Panc1 (cell line): ENCODE measurements around the gene ANO4. TPM values are rescaled to one million over a fixed set of nuclear protein-coding genes. Genes with fewer than 3 reads are reported as not detected.

Experiments
- ATAC-seq: fragments of 200-7000 bp; cut with Tn5 transposase; 2 replicates; pipeline ENCODE4 v1.9.1; 2020; ENCODE audit warnings: mild to moderate bottlenecking, moderate library complexity
- BruUV-seq: library from RNA; stranded (reverse); fragments of 400-500 nt; replicated peaks from 2 replicates; lab custom pipeline; 2021; lab: Mats Ljungman, UMichigan
- CTCF ChIA-PET: fragments of 300-600 bp; sonication (Branson Sonifier 250); formaldehyde crosslinking; loops from one replicate; lab custom pipeline; 2022; ENCODE audit warnings: antibody characterized with exemption; lab: Charles Lee
- POLR2A ChIA-PET: fragments of 300-600 bp; sonication (Branson Sonifier 250); formaldehyde crosslinking; loops from one replicate; lab custom pipeline; 2022; ENCODE audit warnings: antibody characterized with exemption; lab: Charles Lee
- DNase-seq: peaks from one replicate; pipeline ENCODE4 v3.0.0-alpha.2; 2010; ENCODE audit warnings: low read depth, low spot score
- H3K27ac ChIP-seq: 2 replicates; pipeline ENCODE4 v1.5.1; 2011; ENCODE audit warnings: mild to moderate bottlenecking, low read length, inconsistent platforms
- H3K27me3 ChIP-seq: fragments of 200-500 bp; sonication (Bioruptor generic); 2 replicates; pipeline ENCODE4 v1.6.0; 2014; ENCODE audit warnings: low read length, inconsistent platforms; ENCODE audit not compliant: control insufficient read depth, insufficient read depth
- H3K36me3 ChIP-seq: fragments of 200-500 bp; sonication (Bioruptor generic); 2 replicates; pipeline ENCODE4 v1.5.1; 2014; ENCODE audit warnings: inconsistent platforms, mild to moderate bottlenecking, low read length, moderate library complexity; ENCODE audit not compliant: control insufficient read depth, insufficient read depth
- H3K4me1 ChIP-seq: 2 replicates; pipeline ENCODE4 v1.5.1; 2011; ENCODE audit warnings: inconsistent platforms, mild to moderate bottlenecking, low read length, moderate library complexity; ENCODE audit not compliant: control insufficient read depth, insufficient read depth
- H3K4me3 ChIP-seq, 2 experiments: 2 replicates each; pipeline ENCODE4 v1.5.1; 2011 to 2012; ENCODE audit warnings: low read depth in 2 of 2, low read length in 2 of 2, mild to moderate bottlenecking in 2 of 2, inconsistent platforms in 1 of 2, moderate library complexity in 1 of 2
- H3K9me3 ChIP-seq: fragments of 200-500 bp; sonication (Bioruptor generic); 2 replicates; pipeline ENCODE4 v1.5.1; 2014; ENCODE audit warnings: low read depth, mild to moderate bottlenecking, inconsistent platforms, low read length, moderate library complexity; ENCODE audit not compliant: control insufficient read depth, insufficient read depth
- CTCF ChIP-seq: fragments of 450-650 bp; IDR thresholded peaks from 2 replicates; pipeline ENCODE4 v1.5.1; 2017; ENCODE audit warnings: mild to moderate bottlenecking
- POLR2AphosphoS5 ChIP-seq: IDR thresholded peaks from 2 replicates; pipeline ENCODE4 v1.6.1; 2012; ENCODE audit warnings: mild to moderate bottlenecking, low read depth, low read length, moderate library complexity
- REST ChIP-seq, 2 experiments: IDR thresholded peaks; 2 replicates each; pipeline ENCODE4 v1.6.1; 2011 to 2012; ENCODE audit warnings: low read depth in 2 of 2, control low read depth in 1 of 2, low read length in 1 of 2, mild to moderate bottlenecking in 1 of 2, moderate library complexity in 1 of 2; ENCODE audit not compliant: insufficient read depth in 1 of 2
- SIN3A ChIP-seq: IDR thresholded peaks from 2 replicates; pipeline ENCODE4 v1.6.1; 2012; ENCODE audit warnings: low read depth, mild to moderate bottlenecking, low read length, moderate library complexity, borderline replicate concordance; ENCODE audit not compliant: insufficient read depth
- TCF7L2 ChIP-seq: IDR thresholded peaks from 2 replicates; pipeline ENCODE4 v1.6.1; 2011; ENCODE audit warnings: mild to moderate bottlenecking, low read depth, low read length, inconsistent platforms
- in situ Hi-C: cut with HindIII; loops from 2 replicates; pipeline ENCODE4 v1.10.0; 2016; ENCODE audit warnings: low sequenced_read_pairs, low pct_unique_long_range_greater_than_20kb
- intact Hi-C: fragments of 100-400 bp; cut with micrococcal nuclease; formaldehyde crosslinking; loops from one replicate; pipeline ENCODE4 v1.10.0; 2022; ENCODE audit not compliant: unreplicated experiment
- total RNA-seq: library from RNA; stranded (reverse); gene quantifications from one replicate; pipeline ENCODE4 v1.2.1, GENCODE V29; 2021; ENCODE audit not compliant: unreplicated experiment

ANO4 gene
- total RNA-seq, 1 experiment from 2014 or later: not detected

- H3K36me3 ChIP-seq: no peaks in the 10 kb centered on the region
- no peak overlapping the region for H3K4me3 ChIP-seq
- CTCF ChIA-PET: interaction anchor here (0.6 kb wide), 1 partner anchor 202 kb away, joined by 3 read pairs; no protein-coding TSS in a partner anchor
- no peaks in the 10 kb centered on the region for H3K4me1 ChIP-seq
- H3K27me3 ChIP-seq: no peaks in the 10 kb centered on the region
- H3K9me3 ChIP-seq: no peaks in the 10 kb centered on the region
- DNase-seq (no peak), ATAC-seq (no peak)
- in situ Hi-C loops: no loop called here
- POLR2A ChIA-PET: no interaction called here
- H3K27ac ChIP-seq: no peak overlapping the region
- BruUV-seq: no TSS peak
- intact Hi-C loops: no loop called here
- no peak for TF ChIP-seq SIN3A
- no peak for TF ChIP-seq POLR2AphosphoS5
- no peak for TF ChIP-seq CTCF
- no peak for TF ChIP-seq REST (IDR thresholded peaks at IDR 0.05; ENCODE audit: insufficient read depth in 1 of 2, low read depth in 2 of 2, low read length in 1 of 2)
Measured at GRCh38 chr12:101172316-101172715, 377.7 kb downstream of the ANO4 start.

GRCh38 chr12:101173197-101173749 lies 378.7 kb downstream of the ANO4 start:
- H3K9me3 ChIP-seq: no peaks in the 10 kb centered on the region
- H3K36me3 ChIP-seq: no peaks in the 10 kb centered on the region
- in situ Hi-C loops (no loop called here), intact Hi-C loops (no loop called here)
- DNase-seq (no peak), ATAC-seq (no peak)
- BruUV-seq: no TSS peak
- TF ChIP-seq POLR2AphosphoS5: no peak
- TF ChIP-seq SIN3A: no peak
- TF ChIP-seq TCF7L2: no peak
- no peak for TF ChIP-seq CTCF
- no peak for TF ChIP-seq REST (IDR thresholded peaks at IDR 0.05; ENCODE audit: insufficient read depth in 1 of 2, low read depth in 2 of 2, low read length in 1 of 2)
- no peak overlapping the region for H3K4me3 ChIP-seq
- no peak overlapping the region for H3K27ac ChIP-seq
- no peaks in the 10 kb centered on the region for H3K27me3 ChIP-seq
- ChIA-PET CTCF (no interaction called here), POLR2A (no interaction called here)
- no peaks in the 10 kb centered on the region for H3K4me1 ChIP-seq
